Activated naive CD8-positive, alpha-beta T cell treated with anti-CD3 and anti-CD28 coated beads, Interleukin-2, amount 50 U/mL, for 24 hours (primary cell): ENCODE data around the gene GNB3.
A peak's percentile ranks its signal among the peaks of the same experiment; 100 is the strongest.
"Not testable (repeated sequence)": the region's sequence is repeated elsewhere in the genome, so short reads cannot be mapped to it uniquely, and the experiment has no call there.

ENCODE experiments used
- ATAC-seq: fragments of 150-1000 bp; cut with Tn5 transposase; one replicate; pipeline ENCODE4 v1.10.0; 2021
- DNase-seq: peaks from one replicate; pipeline ENCODE4 v3.0.0; 2021
- H3K27ac Mint-ChIP-seq: one replicate; pipeline ENCODE4 v1.8.0; 2021; ENCODE audit warnings: mild to moderate bottlenecking, mixed read lengths
- H3K27me3 Mint-ChIP-seq: one replicate; pipeline ENCODE4 v1.8.0; 2021; ENCODE audit warnings: mixed read lengths
- H3K36me3 Mint-ChIP-seq: one replicate; pipeline ENCODE4 v1.8.0; 2021; ENCODE audit warnings: low read depth, mixed read lengths
- H3K4me1 Mint-ChIP-seq: one replicate; pipeline ENCODE4 v1.8.0; 2021; ENCODE audit warnings: mixed read lengths
- H3K4me3 Mint-ChIP-seq: one replicate; pipeline ENCODE4 v1.8.0; 2021; ENCODE audit warnings: mild to moderate bottlenecking, moderate library complexity, mixed read lengths
- H3K9me3 Mint-ChIP-seq: one replicate; pipeline ENCODE4 v1.8.0; 2021; ENCODE audit warnings: mixed read lengths

Gene GNB3

GRCh38 chr12:6868211-6869048 lies 27.7 kb downstream of the GNB3 start:
- Mint-ChIP-seq H3K36me3 (peaks cover 59% of the 10 kb centered on the region), H3K27ac (peak overlapping the region; percentile 97), H3K27me3 (peaks cover 2% of the 10 kb centered on the region), H3K4me3 (peak overlapping the region; percentile 94), H3K4me1 (peaks cover 64% of the 10 kb centered on the region), H3K9me3 (no peaks in the 10 kb centered on the region)
- ATAC-seq: no peak
- DNase-seq: no peak

GRCh38 chr12:6869049-6870021 lies 28.6 kb downstream of the GNB3 start:
- Mint-ChIP-seq H3K4me1 (peaks cover 68% of the 10 kb centered on the region), H3K27me3 (peaks cover 2% of the 10 kb centered on the region), H3K9me3 (no peaks in the 10 kb centered on the region), H3K27ac (peak overlapping the region; percentile 97), H3K4me3 (peak overlapping the region; percentile 94), H3K36me3 (peaks cover 57% of the 10 kb centered on the region)
- DNase-seq: peak; percentile 83
- no peak for ATAC-seq

GRCh38 chr12:6870304-6870703 lies 29.6 kb downstream of the GNB3 start:
- Mint-ChIP-seq H3K36me3 (peaks cover 60% of the 10 kb centered on the region), H3K27ac (peak overlapping the region; percentile 86), H3K4me3 (peak overlapping the region; percentile 94), H3K4me1 (peaks cover 71% of the 10 kb centered on the region)
- not testable (repeated sequence) for ATAC-seq, H3K27me3 Mint-ChIP-seq, H3K9me3 Mint-ChIP-seq, DNase-seq

GRCh38 chr12:6871052-6871957 lies 30.6 kb downstream of the GNB3 start:
- Mint-ChIP-seq H3K27ac (peak overlapping the region; percentile 86), H3K27me3 (peaks cover 2% of the 10 kb centered on the region), H3K36me3 (peaks cover 62% of the 10 kb centered on the region), H3K4me1 (peaks cover 64% of the 10 kb centered on the region), H3K4me3 (peak overlapping the region; percentile 94), H3K9me3 (no peaks in the 10 kb centered on the region)
- ATAC-seq (peak; percentile 31), DNase-seq (peak; percentile 61)

GRCh38 chr12:6872073-6873048 lies 31.6 kb downstream of the GNB3 start:
- peak; percentile 40 for ATAC-seq
- Mint-ChIP-seq H3K9me3 (no peaks in the 10 kb centered on the region), H3K4me3 (peak overlapping the region; percentile 94), H3K27me3 (peaks cover 1% of the 10 kb centered on the region), H3K4me1 (peaks cover 54% of the 10 kb centered on the region), H3K27ac (peak overlapping the region; percentile 86), H3K36me3 (peaks cover 66% of the 10 kb centered on the region)
- DNase-seq: peak; percentile 90

- DNase-seq (peak; percentile 100), ATAC-seq (peak; percentile 75)
- no peaks in the 10 kb centered on the region for H3K9me3 Mint-ChIP-seq
- peaks cover 63% of the 10 kb centered on the region for H3K36me3 Mint-ChIP-seq
- H3K4me1 Mint-ChIP-seq: peaks cover 54% of the 10 kb centered on the region
- peak within 1 kb of the TSS; percentile 94 for H3K4me3 Mint-ChIP-seq
- H3K27ac Mint-ChIP-seq: peak within 1 kb of the TSS; percentile 86
- no peaks in the 10 kb centered on the region for H3K27me3 Mint-ChIP-seq
These were observed 32.6 kb downstream of the GNB3 start, which contains the start of gene SPSB2 for GRCh38 chr12:6873094-6874014. SPSB2 (minus strand) TSS chr12:6873303; CDS start chr12:6872901, 402 bp downstream.

GRCh38 chr12:6874015-6874368 lies 33.3 kb downstream of the GNB3 start:
- peaks cover 59% of the 10 kb centered on the region for H3K36me3 Mint-ChIP-seq
- H3K4me3 Mint-ChIP-seq: peak overlapping the region; percentile 94
- DNase-seq, H3K9me3 Mint-ChIP-seq, ATAC-seq, H3K27me3 Mint-ChIP-seq: not testable (repeated sequence)
- peaks cover 47% of the 10 kb centered on the region for H3K4me1 Mint-ChIP-seq
- peak overlapping the region; percentile 71 for H3K27ac Mint-ChIP-seq

GRCh38 chr12:6879824-6880223 lies 39.1 kb downstream of the GNB3 start:
- peaks cover 26% of the 10 kb centered on the region for H3K36me3 Mint-ChIP-seq
- not testable (repeated sequence) for H3K4me3 Mint-ChIP-seq, H3K27ac Mint-ChIP-seq, H3K9me3 Mint-ChIP-seq, ATAC-seq, DNase-seq, H3K4me1 Mint-ChIP-seq, H3K27me3 Mint-ChIP-seq

GRCh38 chr12:6883252-6883651 lies 42.5 kb downstream of the GNB3 start:
- H3K27me3 Mint-ChIP-seq: no peaks in the 10 kb centered on the region
- no peak for ATAC-seq
- no peak overlapping the region for H3K4me3 Mint-ChIP-seq
- peaks cover 9% of the 10 kb centered on the region for H3K36me3 Mint-ChIP-seq
- H3K9me3 Mint-ChIP-seq: no peaks in the 10 kb centered on the region
- no peak overlapping the region for H3K27ac Mint-ChIP-seq
- no peaks in the 10 kb centered on the region for H3K4me1 Mint-ChIP-seq
- DNase-seq: no peak

- no peaks in the 10 kb centered on the region for H3K9me3 Mint-ChIP-seq
- DNase-seq: no peak
- peaks cover 9% of the 10 kb centered on the region for H3K36me3 Mint-ChIP-seq
- no peak for ATAC-seq
- no peak overlapping the region for H3K4me3 Mint-ChIP-seq
- no peaks in the 10 kb centered on the region for H3K27me3 Mint-ChIP-seq
- no peaks in the 10 kb centered on the region for H3K4me1 Mint-ChIP-seq
- no peak overlapping the region for H3K27ac Mint-ChIP-seq
These were observed 43.0 kb downstream of the GNB3 start for GRCh38 chr12:6883683-6884082.

GRCh38 chr12:6884539-6884938 lies 43.8 kb downstream of the GNB3 start:
- Mint-ChIP-seq H3K4me3 (no peak overlapping the region), H3K9me3 (no peaks in the 10 kb centered on the region), H3K36me3 (peaks cover 7% of the 10 kb centered on the region), H3K27ac (no peak overlapping the region), H3K27me3 (no peaks in the 10 kb centered on the region), H3K4me1 (peaks cover under 1% of the 10 kb centered on the region)
- DNase-seq (no peak), ATAC-seq (no peak)
